Calu3 (cell line): ENCODE measurements around the gene CDKAL1. TPM values are rescaled to one million over a fixed set of nuclear protein-coding genes. Genes with fewer than 3 reads are reported as not detected.

Experiments used
- BruUV-seq: library from RNA; stranded (reverse); fragments of 400-500 nt; replicated peaks from 2 replicates; lab custom pipeline; 2021; lab: Mats Ljungman, UMichigan
- CTCF ChIA-PET: fragments of 300-600 bp; sonication (Branson Sonifier 250); formaldehyde crosslinking; loops from one replicate; lab custom pipeline; 2022; ENCODE audit warnings: antibody characterized with exemption; lab: Charles Lee
- DNase-seq: peaks from one replicate; pipeline ENCODE4 v3.0.0; 2022
- H3K27ac Mint-ChIP-seq: one replicate; pipeline ENCODE4 v1.8.0; 2022; ENCODE audit warnings: mixed read lengths; ENCODE audit not compliant: unreplicated experiment
- H3K27me3 Mint-ChIP-seq: one replicate; pipeline ENCODE4 v1.8.0; 2022; ENCODE audit warnings: mixed read lengths; ENCODE audit not compliant: unreplicated experiment
- H3K36me3 Mint-ChIP-seq: one replicate; pipeline ENCODE4 v1.8.0; 2022; ENCODE audit warnings: mild to moderate bottlenecking, moderate library complexity, mixed read lengths; ENCODE audit not compliant: insufficient read depth, unreplicated experiment
- H3K4me1 Mint-ChIP-seq: one replicate; pipeline ENCODE4 v1.8.0; 2022; ENCODE audit warnings: mild to moderate bottlenecking, low read depth, mixed read lengths; ENCODE audit not compliant: unreplicated experiment
- H3K4me3 Mint-ChIP-seq: one replicate; pipeline ENCODE4 v1.8.0; 2022; ENCODE audit warnings: mild to moderate bottlenecking, low read depth, moderate library complexity, mixed read lengths; ENCODE audit not compliant: unreplicated experiment
- H3K9me3 Mint-ChIP-seq: one replicate; pipeline ENCODE4 v1.8.0; 2022; ENCODE audit warnings: low read depth, mixed read lengths; ENCODE audit not compliant: unreplicated experiment
- intact Hi-C: fragments of 100-400 bp; cut with micrococcal nuclease; formaldehyde crosslinking; loops from one replicate; pipeline ENCODE4 v1.10.0; 2022; ENCODE audit not compliant: unreplicated experiment
- total RNA-seq: library from RNA; stranded (reverse); gene quantifications from 2 replicates; pipeline ENCODE4 v1.2.3, GENCODE V29; 2022
- TF ChIP-seq, protein P1 (sequence below): fragments of 200-600 bp; IDR thresholded peaks from one replicate; pipeline ENCODE4 v1.8.0; 2022; ENCODE audit warnings: antibody characterized with exemption; ENCODE audit not compliant: unreplicated experiment

CDKAL1 gene
- total RNA-seq, 1 experiment from 2014 or later, result 39.6 TPM

GRCh38 chr6:20808439-20808838, 274.2 kb downstream of the CDKAL1 start:
- TF ChIP-seq, protein P1, sequence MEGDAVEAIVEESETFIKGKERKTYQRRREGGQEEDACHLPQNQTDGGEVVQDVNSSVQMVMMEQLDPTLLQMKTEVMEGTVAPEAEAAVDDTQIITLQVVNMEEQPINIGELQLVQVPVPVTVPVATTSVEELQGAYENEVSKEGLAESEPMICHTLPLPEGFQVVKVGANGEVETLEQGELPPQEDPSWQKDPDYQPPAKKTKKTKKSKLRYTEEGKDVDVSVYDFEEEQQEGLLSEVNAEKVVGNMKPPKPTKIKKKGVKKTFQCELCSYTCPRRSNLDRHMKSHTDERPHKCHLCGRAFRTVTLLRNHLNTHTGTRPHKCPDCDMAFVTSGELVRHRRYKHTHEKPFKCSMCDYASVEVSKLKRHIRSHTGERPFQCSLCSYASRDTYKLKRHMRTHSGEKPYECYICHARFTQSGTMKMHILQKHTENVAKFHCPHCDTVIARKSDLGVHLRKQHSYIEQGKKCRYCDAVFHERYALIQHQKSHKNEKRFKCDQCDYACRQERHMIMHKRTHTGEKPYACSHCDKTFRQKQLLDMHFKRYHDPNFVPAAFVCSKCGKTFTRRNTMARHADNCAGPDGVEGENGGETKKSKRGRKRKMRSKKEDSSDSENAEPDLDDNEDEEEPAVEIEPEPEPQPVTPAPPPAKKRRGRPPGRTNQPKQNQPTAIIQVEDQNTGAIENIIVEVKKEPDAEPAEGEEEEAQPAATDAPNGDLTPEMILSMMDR, result no peak
- H3K36me3 Mint-ChIP-seq, result peaks cover 14% of the 10 kb centered on the region
- BruUV-seq, result no TSS peak
- H3K4me1 Mint-ChIP-seq, result peaks cover 26% of the 10 kb centered on the region
- no peaks in the 10 kb centered on the region for H3K27me3 Mint-ChIP-seq
- peaks cover 4% of the 10 kb centered on the region for H3K9me3 Mint-ChIP-seq
- H3K27ac Mint-ChIP-seq, result no peak overlapping the region
- no peak overlapping the region for H3K4me3 Mint-ChIP-seq
- intact Hi-C loops, result no loop called here
- CTCF ChIA-PET, result no interaction called here
- DNase-seq, result no peak

- CTCF ChIA-PET, result no interaction called here
- Mint-ChIP-seq H3K4me1 (peaks cover 26% of the 10 kb centered on the region), H3K4me3 (no peak overlapping the region), H3K36me3 (peaks cover 14% of the 10 kb centered on the region), H3K27ac (no peak overlapping the region), H3K27me3 (no peaks in the 10 kb centered on the region), H3K9me3 (peaks cover 6% of the 10 kb centered on the region)
- intact Hi-C loops, result no loop called here
- no peak for DNase-seq
- TF ChIP-seq, protein P1, result no peak
- BruUV-seq, result no TSS peak
Observed at GRCh38 chr6:20808924-20809323, 274.7 kb downstream of the CDKAL1 start.

DNA sequence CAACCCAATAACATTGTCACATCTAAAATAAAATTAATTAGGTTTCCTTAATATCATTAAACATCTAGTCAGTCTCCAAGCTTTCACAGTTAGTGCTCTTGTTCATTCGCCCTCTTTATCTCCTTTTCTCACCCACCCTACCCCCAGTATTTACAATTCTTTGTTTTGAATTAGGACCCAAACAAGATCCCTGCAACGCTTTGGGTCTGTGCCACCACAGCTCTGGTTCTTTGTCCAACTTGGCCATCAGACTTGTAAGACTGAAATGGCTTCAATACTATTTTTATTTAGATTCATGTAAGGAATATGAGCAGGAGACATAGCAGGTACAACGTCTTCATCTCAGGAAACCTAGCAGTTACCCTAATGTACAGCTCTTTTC, 276.5 kb downstream of the CDKAL1 start:
- H3K4me3 Mint-ChIP-seq, result no peak overlapping the region
- H3K36me3 Mint-ChIP-seq, result peaks cover 14% of the 10 kb centered on the region
- H3K27me3 Mint-ChIP-seq, result no peaks in the 10 kb centered on the region

GRCh38 chr6:20811109-20811761, 277.0 kb downstream of the CDKAL1 start:
- Mint-ChIP-seq H3K27me3 (no peaks in the 10 kb centered on the region), H3K9me3 (peaks cover 6% of the 10 kb centered on the region), H3K4me3 (peak overlapping the region; percentile 24), H3K4me1 (peaks cover 20% of the 10 kb centered on the region), H3K27ac (peak overlapping the region; percentile 87), H3K36me3 (peaks cover 14% of the 10 kb centered on the region)
- DNase-seq, result peak; percentile 72
- CTCF ChIA-PET, result interaction anchor here (0.6 kb wide), 1 partner anchor 47 kb away, joined by 3 read pairs; no protein-coding TSS in a partner anchor
- intact Hi-C loops, result no loop called here
- TF ChIP-seq, protein P1, result no peak
- no TSS peak for BruUV-seq

More for the DNA sequence above, 276.5 kb downstream of the CDKAL1 start:
- TSS peak; percentile 91 for BruUV-seq
- Mint-ChIP-seq H3K4me1 (peaks cover 20% of the 10 kb centered on the region), H3K9me3 (peaks cover 6% of the 10 kb centered on the region), H3K27ac (peak overlapping the region; percentile 87)
- TF ChIP-seq, protein P1, result no peak
- DNase-seq, result no peak
- CTCF ChIA-PET, result interaction anchor here (0.6 to 1.1 kb wide), 7 partner anchors 22 to 1079 kb away, joined by 3 to 6 read pairs (median 3); no protein-coding TSS in a partner anchor
- intact Hi-C loops, result no loop called here
